Activated gamma-delta T cell treated with Interleukin-2 at 50 U/mL for 16 hours (primary cell): ENCODE measurements around the gene CNEP1R1.

Experiments
- DNase-seq: peaks from one replicate; pipeline ENCODE4 v3.0.0-alpha.2; 2020

The CNEP1R1 gene

GRCh38 chr16:50065624-50066481 is 40.8 kb downstream of the CNEP1R1 start, which contains the start of gene HEATR3:
HEATR3 (plus strand) TSS chr16:50065970; CDS start chr16:50066132, 162 bp downstream.
- DNase-seq, result peak; percentile 93

DNA sequence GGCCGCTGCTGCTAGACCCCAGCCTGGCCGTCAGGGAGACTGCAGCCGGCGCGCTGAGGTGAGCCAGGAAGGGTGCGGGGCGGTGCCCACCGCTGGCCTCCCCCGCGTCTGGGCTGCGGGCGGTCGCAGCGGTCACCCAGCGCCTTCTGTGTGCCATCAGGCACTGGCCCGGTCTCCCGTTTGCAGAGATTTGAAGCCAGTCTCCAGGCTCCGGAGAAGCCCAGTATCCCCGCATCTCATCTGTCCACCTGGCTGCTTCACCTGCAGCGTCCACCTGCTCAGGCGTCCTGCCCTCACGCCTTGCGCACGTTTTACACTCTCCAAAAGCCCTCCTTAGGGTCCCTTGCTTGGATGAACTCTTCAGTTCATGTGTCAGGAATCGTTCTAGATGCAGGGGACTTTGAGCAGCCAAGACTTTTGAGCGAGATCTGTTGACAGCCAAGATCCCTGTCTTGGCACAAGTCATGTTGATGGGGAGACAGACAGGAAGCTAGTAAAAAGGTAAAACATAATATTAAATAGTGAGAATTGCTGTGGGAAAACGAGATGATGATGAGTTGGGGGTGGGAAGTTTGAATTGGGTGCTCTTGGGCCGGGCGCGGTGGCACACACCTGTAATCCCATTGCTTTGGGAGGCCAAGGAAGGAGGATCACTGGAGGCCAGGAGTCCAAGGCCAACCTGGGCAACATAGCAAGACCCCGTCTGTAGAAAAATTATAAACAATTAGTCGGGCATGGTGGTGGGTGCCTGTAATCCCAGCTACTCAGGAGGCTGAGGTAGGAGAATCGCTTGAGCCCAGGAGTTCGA is 41.7 kb downstream of the CNEP1R1 start:
- DNase-seq, result no peak

DNA sequence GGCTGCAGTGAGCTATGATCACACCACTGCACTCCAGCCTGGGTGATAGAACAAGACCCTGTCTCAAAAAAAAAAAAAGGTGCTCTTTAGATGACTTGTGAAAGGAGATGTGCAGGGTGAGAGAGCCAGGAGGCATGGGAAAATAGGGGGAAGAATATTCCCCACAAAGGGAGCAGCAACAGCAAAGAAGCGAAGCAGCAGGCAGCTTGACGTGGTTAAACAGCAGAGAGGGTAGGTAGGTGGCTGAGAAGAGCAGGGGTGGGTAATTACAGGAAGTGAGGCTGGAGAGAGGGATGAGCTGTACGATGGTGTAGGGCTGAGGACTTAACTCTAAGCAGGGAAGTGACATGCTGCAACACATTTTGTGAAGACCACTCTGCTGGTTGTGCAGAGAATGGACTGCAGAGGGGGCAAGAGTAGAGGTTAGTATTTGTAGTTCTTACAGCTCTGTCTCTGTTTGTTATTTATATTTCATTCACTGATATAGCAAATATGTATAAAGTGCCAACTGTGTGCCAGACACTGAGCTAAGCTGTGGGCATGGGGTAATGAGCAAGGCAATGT is 42.3 kb downstream of the CNEP1R1 start:
- DNase-seq, result peak; percentile 30

- no peak for DNase-seq
Observed at GRCh38 chr16:50068550-50068949, 43.5 kb downstream of the CNEP1R1 start.

DNA sequence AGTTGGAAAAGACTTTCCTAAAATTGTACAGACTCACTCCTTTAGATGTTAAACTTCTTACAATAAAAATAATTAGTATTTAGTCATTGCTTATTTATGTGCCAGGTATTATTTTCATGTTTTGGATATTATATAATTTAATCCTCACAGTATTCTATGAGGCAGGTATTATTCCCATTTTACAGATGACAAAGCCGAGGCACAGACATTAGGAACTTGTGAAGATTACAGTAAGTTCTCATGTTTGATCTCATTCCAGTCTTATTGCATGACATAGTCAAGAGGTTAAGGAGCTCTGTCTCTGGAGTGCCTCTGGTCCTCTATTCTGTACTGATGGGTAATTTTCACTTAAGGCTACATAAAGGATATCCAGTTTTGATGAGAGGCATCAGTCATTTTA is 44.0 kb downstream of the CNEP1R1 start:
- no peak for DNase-seq

- DNase-seq, result no peak
Observed at GRCh38 chr16:50071075-50071671, 46.1 kb downstream of the CNEP1R1 start.

- DNase-seq, result no peak
Observed at GRCh38 chr16:50072730-50073129, 47.7 kb downstream of the CNEP1R1 start.

DNA sequence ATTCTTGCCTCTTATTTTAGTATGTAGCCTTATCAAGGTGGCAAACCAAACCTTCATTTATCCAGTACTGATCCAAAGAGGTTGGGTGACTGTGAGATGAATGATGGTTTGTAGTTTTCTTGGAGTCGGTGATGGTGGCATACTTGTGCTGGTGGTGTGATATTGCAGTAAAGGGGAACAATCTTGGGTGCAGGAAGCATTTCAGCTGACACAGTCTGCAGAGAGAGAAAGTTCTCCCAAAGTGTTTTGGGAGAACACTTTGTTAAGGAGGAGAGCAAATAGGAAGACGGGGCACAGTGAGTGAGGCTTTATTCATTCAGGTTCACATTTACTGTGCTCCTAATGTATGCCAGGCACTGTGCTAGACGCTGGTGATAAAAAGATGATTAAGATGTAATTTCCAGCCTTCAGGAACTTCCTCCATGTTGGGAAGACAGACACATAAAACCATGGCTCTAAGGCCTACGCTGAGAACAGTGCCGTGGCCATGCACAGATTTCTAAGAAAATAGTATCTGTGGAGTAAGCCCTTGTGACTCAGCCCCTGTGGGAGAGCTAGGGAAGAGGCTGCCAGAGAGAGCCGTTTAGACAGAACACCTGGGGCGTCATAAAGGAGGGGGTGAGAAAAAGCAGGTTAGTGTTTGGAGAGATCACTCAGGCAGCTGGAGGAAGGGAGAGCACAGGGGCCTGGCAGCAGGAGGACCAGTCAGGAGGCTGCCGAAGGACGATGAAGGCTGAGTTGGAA is 54.5 kb downstream of the CNEP1R1 start:
- DNase-seq, result no peak

GRCh38 chr16:50081428-50082018 is 56.5 kb downstream of the CNEP1R1 start:
- DNase-seq, result no peak

DNA sequence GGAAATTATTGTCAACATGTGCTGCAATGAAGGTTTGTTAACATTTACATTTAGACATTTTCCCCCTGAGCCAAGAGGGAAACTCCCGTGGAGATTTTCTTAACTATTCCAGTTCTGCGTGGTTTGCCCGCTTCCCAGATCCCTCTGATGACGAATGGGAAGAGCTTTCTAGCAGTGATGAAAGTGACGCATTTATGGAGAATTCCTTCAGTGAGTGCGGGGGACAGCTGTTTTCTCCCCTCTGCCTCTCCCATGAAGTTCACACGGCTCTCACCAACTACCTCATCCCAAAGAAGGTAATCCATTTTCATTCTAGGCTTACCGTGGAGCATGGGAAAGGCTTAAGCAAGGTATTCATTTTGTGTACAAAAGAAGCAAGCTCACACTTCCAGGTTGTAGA is 59.0 kb downstream of the CNEP1R1 start:
- no peak for DNase-seq

- no peak for DNase-seq
Observed at GRCh38 chr16:50086176-50086575, 61.2 kb downstream of the CNEP1R1 start.
